Trophoblast cell (in vitro differentiated cells and primary cell): ENCODE results near the gene RPL23.

Experiments
- DNase-seq, 2 donors: peaks; one replicate each; pipeline ENCODE4 v3.0.0-alpha.2; 2016
- H2AFZ ChIP-seq: 2 replicates; pipeline ENCODE4 v1.6.1; 2013; ENCODE audit warnings: low read length, moderate library complexity, mild to moderate bottlenecking; ENCODE audit not compliant: insufficient read depth, poor library complexity
- H2AK5ac ChIP-seq: 2 replicates; pipeline ENCODE4 v1.6.1; 2013; ENCODE audit warnings: mild to moderate bottlenecking, low read length
- H2BK120ac ChIP-seq: 2 replicates; pipeline ENCODE4 v1.6.1; 2013; ENCODE audit warnings: low read length, mild to moderate bottlenecking, moderate library complexity; ENCODE audit not compliant: insufficient read depth, poor library complexity
- H2BK12ac ChIP-seq: 2 replicates; pipeline ENCODE4 v1.6.1; 2013; ENCODE audit warnings: mild to moderate bottlenecking, low read length, moderate library complexity
- H2BK5ac ChIP-seq: 2 replicates; pipeline ENCODE4 v1.6.1; 2013; ENCODE audit warnings: low read length, low read depth, moderate library complexity, mild to moderate bottlenecking; ENCODE audit not compliant: poor library complexity
- H3K14ac ChIP-seq: 2 replicates; pipeline ENCODE4 v1.6.1; 2013; ENCODE audit warnings: mild to moderate bottlenecking, low read length
- H3K18ac ChIP-seq: 2 replicates; pipeline ENCODE4 v1.6.1; 2013; ENCODE audit warnings: mild to moderate bottlenecking, low read length
- H3K23ac ChIP-seq: 2 replicates; pipeline ENCODE4 v1.6.1; 2013; ENCODE audit warnings: low read length
- H3K27ac ChIP-seq: 2 replicates; pipeline ENCODE4 v1.5.1; 2013; ENCODE audit warnings: low read depth, mild to moderate bottlenecking, inconsistent platforms, low read length, moderate library complexity
- H3K27me3 ChIP-seq: 2 replicates; pipeline ENCODE4 v1.6.1; 2013; ENCODE audit warnings: inconsistent platforms, mild to moderate bottlenecking, low read length, moderate library complexity; ENCODE audit not compliant: insufficient read depth
- H3K36me3 ChIP-seq, 2 experiments: 1 replicate in 1 of 2; 2 replicates in 1 of 2; pipeline ENCODE4 v1.6.1; 2013; ENCODE audit warnings: low read length in 2 of 2, mild to moderate bottlenecking in 2 of 2, moderate library complexity in 1 of 2; ENCODE audit not compliant: insufficient read depth in 2 of 2, control insufficient read depth in 1 of 2
- H3K4ac ChIP-seq: 2 replicates; pipeline ENCODE4 v1.6.1; 2013; ENCODE audit warnings: low read depth, mild to moderate bottlenecking, low read length, moderate library complexity
- H3K4me1 ChIP-seq, 2 experiments: 1 replicate in 1 of 2; 2 replicates in 1 of 2; pipeline ENCODE4 v1.6.1; 2013; ENCODE audit warnings: low read length in 2 of 2, mild to moderate bottlenecking in 2 of 2, moderate library complexity in 1 of 2; ENCODE audit not compliant: insufficient read depth in 2 of 2, control insufficient read depth in 1 of 2
- H3K4me2 ChIP-seq: 2 replicates; pipeline ENCODE4 v1.6.1; 2013; ENCODE audit warnings: inconsistent platforms, mild to moderate bottlenecking, low read length, moderate library complexity
- H3K4me3 ChIP-seq: 2 replicates; pipeline ENCODE4 v1.5.1; 2013; ENCODE audit warnings: mild to moderate bottlenecking, low read depth, low read length, inconsistent platforms
- H3K79me1 ChIP-seq: one replicate; pipeline ENCODE4 v1.6.1; 2013; ENCODE audit warnings: low read length
- H3K79me2 ChIP-seq: 2 replicates; pipeline ENCODE4 v1.6.1; 2013; ENCODE audit warnings: low read length, mild to moderate bottlenecking; ENCODE audit not compliant: control insufficient read depth, insufficient read depth, poor library complexity
- H3K9ac ChIP-seq: 2 replicates; pipeline ENCODE4 v1.6.1; 2013; ENCODE audit warnings: mild to moderate bottlenecking, low read length
- H3K9me3 ChIP-seq: 2 replicates; pipeline ENCODE4 v1.6.1; 2013; ENCODE audit warnings: low read depth, mild to moderate bottlenecking, control low read depth, inconsistent platforms, low read length; ENCODE audit not compliant: insufficient read depth
- H4K12ac ChIP-seq: 2 replicates; pipeline ENCODE4 v1.6.1; 2013; ENCODE audit warnings: low read depth, mild to moderate bottlenecking, low read length, moderate library complexity
- H4K8ac ChIP-seq: 2 replicates; pipeline ENCODE4 v1.6.1; 2013; ENCODE audit warnings: low read depth, mild to moderate bottlenecking, low read length, moderate library complexity
- H4K91ac ChIP-seq: one replicate; pipeline ENCODE4 v1.6.1; 2013; ENCODE audit warnings: low read depth, mild to moderate bottlenecking, low read length, moderate library complexity
- WGBS: extraction: QIAGEN DNeasy Blood & Tissue Kit; methylation state at CpG from one replicate; pipeline ENCODE4 v1.1.7; 2013; ENCODE audit warnings: missing lambda C conversion rate; ENCODE audit not compliant: insufficient read length, insufficient coverage; ENCODE audit errors: extremely low coverage; 5-methylcytosine and 5-hydroxymethylcytosine counted together

The RPL23 gene

DNA sequence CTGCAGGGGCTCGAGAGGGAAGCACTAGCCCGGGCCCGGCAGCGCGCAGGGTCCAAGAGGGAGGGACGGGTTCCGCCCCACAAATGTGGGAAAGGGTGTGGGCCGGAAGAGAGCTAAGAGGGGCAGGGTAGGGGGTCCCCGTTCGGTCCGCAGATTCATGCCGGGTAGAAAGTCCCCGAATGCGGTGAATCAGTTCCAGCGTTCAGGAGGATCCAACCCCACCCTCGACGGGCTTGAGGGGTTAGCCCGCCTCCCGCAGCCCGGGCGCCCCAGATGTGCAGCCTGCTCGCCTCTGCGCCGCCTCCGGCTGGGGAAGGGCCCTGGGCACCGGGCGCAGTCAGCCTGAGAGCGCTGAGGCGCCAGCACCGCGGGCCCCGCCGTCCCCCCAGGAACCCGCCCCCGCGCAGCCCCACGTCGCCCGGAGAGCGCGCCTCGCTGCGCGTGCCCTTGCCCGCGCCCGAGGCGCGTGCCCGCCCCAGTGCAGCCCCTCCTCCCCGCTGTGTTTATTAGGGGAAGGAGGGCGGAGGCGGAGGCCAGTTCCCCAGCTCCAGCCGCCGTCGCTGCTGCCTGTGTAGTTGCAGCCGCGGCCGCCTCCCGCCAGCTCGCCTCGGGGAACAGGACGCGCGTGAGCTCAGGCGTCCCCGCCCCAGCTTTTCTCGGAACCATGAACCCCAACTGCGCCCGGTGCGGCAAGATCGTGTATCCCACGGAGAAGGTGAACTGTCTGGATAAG, 16.2 kb upstream of the RPL23 start, which contains the start of gene LASP1:
LASP1 (plus strand) TSS at position 533 of the 733 bp plus-strand sequence; CDS start at position 665, 132 bp downstream.
- Histone ChIP-seq H3K14ac (peak within 1 kb of the TSS; percentile 89), H3K9me3 (no peaks in the 10 kb centered on the region), H3K27ac (peak within 1 kb of the TSS; percentile 96), H3K4me3 (peak within 1 kb of the TSS; percentile 90), H2BK120ac (peak within 1 kb of the TSS; percentile 95), H3K36me3 (peaks cover 6 to 10% of the 10 kb centered on the region in 2 experiments), H3K4me2 (peak within 1 kb of the TSS; percentile 92), H3K23ac (no peak within 1 kb of the TSS), H3K9ac (peak within 1 kb of the TSS; percentile 90), H2AFZ (peak within 1 kb of the TSS; percentile 68), H4K12ac (peak within 1 kb of the TSS; percentile 81), H4K8ac (peak within 1 kb of the TSS; percentile 88), H3K79me1 (peaks cover 33% of the 10 kb centered on the region), H4K91ac (peak within 1 kb of the TSS; percentile 96), H2BK12ac (peak within 1 kb of the TSS; percentile 66), H3K27me3 (no peaks in the 10 kb centered on the region), H3K18ac (peak within 1 kb of the TSS; percentile 93), H2AK5ac (peak within 1 kb of the TSS; percentile 96), H3K79me2 (peaks cover 38% of the 10 kb centered on the region), H3K4ac (peak within 1 kb of the TSS; percentile 99), H2BK5ac (peak within 1 kb of the TSS; percentile 96), H3K4me1 (peaks cover 26 to 36% of the 10 kb centered on the region in 2 experiments)
- no CpG with 5 or more reads among the region's 73 CpGs for WGBS
- DNase-seq, result peak; percentile 78 to 89

DNA sequence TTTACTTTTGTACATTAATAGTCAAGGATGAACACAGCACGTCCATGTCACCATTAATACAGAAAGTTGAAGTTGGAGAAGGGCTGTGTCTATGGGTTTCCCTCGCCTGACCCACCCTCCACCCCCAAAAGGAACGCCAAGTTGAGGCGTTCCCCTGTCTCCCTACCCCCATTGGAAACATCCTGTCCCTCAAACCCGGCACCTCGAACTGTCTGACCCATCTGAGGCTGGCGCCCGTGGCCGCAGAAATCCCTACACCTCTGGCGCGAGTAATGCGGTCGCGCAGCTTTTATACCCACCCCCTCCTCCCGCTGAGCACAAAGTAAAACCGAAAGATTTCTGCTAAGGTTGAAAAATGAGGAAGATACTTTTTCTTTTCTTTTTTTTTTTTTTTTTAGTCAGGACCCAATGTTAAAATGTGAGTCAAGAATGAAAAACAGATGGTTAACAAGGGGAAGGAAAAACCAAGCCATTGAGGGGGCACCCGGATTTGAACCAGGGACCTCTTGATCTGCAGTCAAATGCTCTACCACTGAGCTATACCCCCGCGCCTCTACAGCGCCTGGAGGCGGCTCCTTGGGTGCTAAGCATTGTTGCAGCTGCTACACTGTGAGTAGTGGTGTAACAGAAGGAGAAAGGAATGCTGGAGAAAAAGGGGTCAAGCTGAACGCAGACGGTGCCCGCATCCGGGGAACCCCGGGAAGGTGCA, 15.4 kb upstream of the RPL23 start:
- Histone ChIP-seq H3K27ac (peak overlapping the region; percentile 96), H2AK5ac (peak overlapping the region; percentile 71), H3K18ac (peak overlapping the region; percentile 93), H2BK120ac (peak overlapping the region; percentile 95), H2BK12ac (peak overlapping the region; percentile 55), H3K9me3 (no peaks in the 10 kb centered on the region), H3K4ac (peak overlapping the region; percentile 91), H4K8ac (peak overlapping the region; percentile 88), H3K79me1 (peaks cover 33% of the 10 kb centered on the region), H2AFZ (peak overlapping the region; percentile 57), H4K91ac (peak overlapping the region; percentile 96), H3K79me2 (peaks cover 32% of the 10 kb centered on the region), H4K12ac (peak overlapping the region; percentile 81), H3K14ac (peak overlapping the region; percentile 85), H3K4me1 (peaks cover 19 to 29% of the 10 kb centered on the region in 2 experiments), H3K36me3 (peaks cover 6% of the 10 kb centered on the region in 2 experiments), H2BK5ac (peak overlapping the region; percentile 96), H3K4me3 (peak overlapping the region; percentile 90), H3K9ac (peak overlapping the region; percentile 90), H3K27me3 (no peaks in the 10 kb centered on the region), H3K23ac (no peak overlapping the region), H3K4me2 (peak overlapping the region; percentile 65)
- WGBS, result no CpG with 5 or more reads among the region's 26 CpGs
- peak; percentile 91 to 94 for DNase-seq

DNA sequence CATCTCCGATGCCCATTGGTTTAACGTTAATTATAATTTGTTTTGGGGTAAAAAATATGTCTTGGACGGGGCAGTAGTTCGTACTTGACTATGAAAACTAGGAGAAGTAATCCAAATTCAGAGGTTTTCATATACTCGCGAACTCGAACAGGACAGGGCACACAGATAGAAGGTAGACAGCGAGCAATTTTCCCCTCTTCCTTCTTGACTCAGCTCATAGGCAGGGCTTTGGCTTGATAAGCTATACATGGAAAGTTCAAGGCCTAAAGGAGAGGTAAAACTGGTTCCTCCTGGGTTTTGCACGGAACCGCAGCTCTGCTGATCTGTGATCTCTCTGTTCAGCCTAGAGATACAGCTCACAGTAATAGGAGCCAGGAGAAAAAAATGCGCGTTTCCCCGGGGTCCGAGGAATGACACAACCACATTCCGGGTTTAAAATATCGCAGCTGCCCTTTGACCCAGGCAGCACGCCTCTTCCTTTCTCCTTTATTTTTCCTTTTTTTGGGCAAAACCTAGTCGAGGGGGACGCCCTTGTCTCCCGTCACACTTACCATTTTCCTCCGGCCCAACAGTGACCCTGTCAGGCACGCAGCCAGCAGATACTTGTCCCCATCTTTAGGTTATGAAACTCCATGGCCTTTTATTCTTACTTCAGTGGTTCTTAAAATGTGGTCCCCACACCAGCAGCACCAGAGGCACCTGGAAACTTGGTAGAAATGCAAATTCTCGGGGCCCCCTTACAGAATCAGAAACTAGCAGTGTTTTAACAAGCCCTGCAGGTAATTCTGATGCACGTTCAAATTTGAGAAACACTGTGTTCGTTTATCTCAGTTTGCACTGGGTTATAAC, 14.7 kb upstream of the RPL23 start:
- H3K14ac ChIP-seq, result peak overlapping the region; percentile 48
- H4K91ac ChIP-seq, result peak overlapping the region; percentile 62
- H2BK120ac ChIP-seq, result peak overlapping the region; percentile 60
- H3K9me3 ChIP-seq, result no peaks in the 10 kb centered on the region
- H3K27ac ChIP-seq, result peak overlapping the region; percentile 93
- H2AK5ac ChIP-seq, result no peak overlapping the region
- peak overlapping the region; percentile 60 for H3K9ac ChIP-seq
- H2BK5ac ChIP-seq, result peak overlapping the region; percentile 84
- peak overlapping the region; percentile 52 for H2AFZ ChIP-seq
- peaks cover 28% of the 10 kb centered on the region for H3K79me2 ChIP-seq
- peak; percentile 86 to 93 for DNase-seq
- peak overlapping the region; percentile 48 for H3K4me3 ChIP-seq
- H3K18ac ChIP-seq, result peak overlapping the region; percentile 20
- H3K27me3 ChIP-seq, result no peaks in the 10 kb centered on the region
- H3K23ac ChIP-seq, result no peak overlapping the region
- peak overlapping the region; percentile 38 for H4K8ac ChIP-seq
- H3K36me3 ChIP-seq, result peaks cover 3 to 5% of the 10 kb centered on the region in 2 experiments
- H3K4me1 ChIP-seq, result peaks cover 13 to 22% of the 10 kb centered on the region in 2 experiments
- H4K12ac ChIP-seq, result peak overlapping the region; percentile 6
- H3K4me2 ChIP-seq, result peak overlapping the region; percentile 65
- H3K79me1 ChIP-seq, result peaks cover 31% of the 10 kb centered on the region
- no CpG with 5 or more reads among the region's 25 CpGs for WGBS
- H3K4ac ChIP-seq, result peak overlapping the region; percentile 24
- H2BK12ac ChIP-seq, result peak overlapping the region; percentile 2
